Fibroblast of upper back skin (primary cell): ENCODE measurements around the gene NFIA.

Experiments used
- DNase-seq: peaks from one replicate; pipeline ENCODE4 v3.0.0-alpha.2; 2013

NFIA gene

GRCh38 chr1:61474963-61475362 lies 392.6 kb downstream of the NFIA start:
- no peak for DNase-seq

- no peak for DNase-seq
Measured at GRCh38 chr1:61477301-61477700, 394.9 kb downstream of the NFIA start.

- DNase-seq = no peak
Measured at GRCh38 chr1:61480273-61480935, 398.0 kb downstream of the NFIA start.

- no peak for DNase-seq
Measured at GRCh38 chr1:61481315-61481715, 399.0 kb downstream of the NFIA start.

DNA sequence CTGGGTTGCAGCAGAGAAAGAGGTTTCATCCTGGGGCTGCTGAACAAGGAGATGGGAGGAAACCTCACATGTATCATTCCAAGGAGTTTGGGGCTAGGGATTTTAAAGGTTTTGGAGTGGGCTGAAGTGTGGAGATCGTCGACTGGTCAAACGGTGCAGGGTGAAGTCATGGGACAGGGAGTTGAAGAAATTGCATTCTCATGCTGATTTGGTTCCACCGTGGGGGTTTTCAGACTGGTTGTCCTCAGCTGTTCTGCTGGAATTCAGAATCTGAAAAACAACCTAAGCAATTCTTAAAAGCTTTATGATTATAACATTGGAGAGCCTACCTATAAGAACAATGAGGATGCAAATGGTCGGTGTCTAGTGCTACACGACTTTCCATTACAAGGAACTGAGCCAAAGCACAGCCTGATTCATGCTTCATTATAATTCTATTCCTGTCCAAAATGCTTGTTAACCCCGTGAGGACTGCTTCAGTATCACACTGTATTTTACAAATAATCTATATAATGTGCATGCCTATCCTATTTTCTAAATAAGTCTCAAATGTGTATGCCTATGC lies 399.9 kb downstream of the NFIA start:
- DNase-seq = no peak

GRCh38 chr1:61486783-61487536 lies 404.6 kb downstream of the NFIA start:
- no peak for DNase-seq

- no peak for DNase-seq
Measured at GRCh38 chr1:61487801-61488200, 405.4 kb downstream of the NFIA start.

DNA sequence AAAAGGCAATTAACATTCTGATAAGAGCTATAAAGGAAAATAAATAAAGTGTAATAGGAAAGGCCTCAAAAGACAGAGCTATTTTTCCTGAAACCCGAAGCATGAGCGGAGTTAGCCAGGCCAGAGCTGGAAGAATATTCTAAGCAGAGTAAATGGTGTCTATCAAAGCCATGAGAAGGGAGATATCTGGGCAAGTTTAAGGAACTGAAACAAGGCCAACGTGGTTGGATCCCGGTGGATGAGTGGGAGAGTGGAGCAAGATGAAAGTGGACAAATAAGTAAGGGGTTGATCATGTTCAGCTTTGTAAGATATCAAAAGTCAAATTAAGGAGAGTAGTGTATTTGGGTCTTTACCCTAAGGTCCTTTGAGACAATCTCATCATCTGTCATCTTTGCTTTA lies 408.6 kb downstream of the NFIA start:
- no peak for DNase-seq

DNA sequence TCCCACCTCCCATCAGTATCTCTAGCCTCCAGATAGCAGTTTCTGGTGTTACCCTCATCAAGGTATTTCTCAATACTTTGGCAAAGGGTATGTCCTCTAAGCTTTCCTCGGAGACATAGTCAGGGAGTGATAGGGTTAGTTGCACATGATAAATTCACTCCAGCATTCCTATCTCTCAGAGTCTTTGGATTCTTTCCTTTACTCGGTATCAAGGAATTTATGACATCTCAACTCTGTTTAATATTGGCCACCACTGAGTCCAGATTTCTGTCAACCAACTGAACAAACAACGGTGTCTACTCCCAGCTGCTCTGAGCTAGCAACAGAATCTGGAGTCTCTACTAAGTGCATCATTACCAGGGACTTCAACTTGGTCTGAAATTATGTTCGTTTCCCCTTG lies 409.1 kb downstream of the NFIA start:
- DNase-seq = peak; percentile 60

DNA sequence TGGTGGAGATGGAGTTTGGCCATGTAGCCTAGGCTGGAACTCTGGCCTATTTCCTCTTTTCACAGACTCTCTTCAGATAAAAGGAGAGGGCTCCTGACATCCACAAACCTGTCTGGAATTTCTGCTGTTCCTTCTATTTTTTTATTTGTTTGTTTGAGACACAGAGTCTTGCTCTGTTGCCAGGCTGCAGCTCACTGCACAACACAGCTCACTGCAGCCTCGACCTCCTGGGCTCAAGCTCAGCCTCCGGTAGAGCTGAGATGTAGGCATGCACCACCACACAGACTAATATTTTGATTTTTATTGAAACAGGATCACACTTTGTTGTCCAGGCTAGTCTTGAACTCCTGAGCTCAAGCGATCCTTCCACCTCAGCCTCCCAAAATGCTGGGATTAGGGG lies 411.6 kb downstream of the NFIA start:
- DNase-seq = no peak

DNA sequence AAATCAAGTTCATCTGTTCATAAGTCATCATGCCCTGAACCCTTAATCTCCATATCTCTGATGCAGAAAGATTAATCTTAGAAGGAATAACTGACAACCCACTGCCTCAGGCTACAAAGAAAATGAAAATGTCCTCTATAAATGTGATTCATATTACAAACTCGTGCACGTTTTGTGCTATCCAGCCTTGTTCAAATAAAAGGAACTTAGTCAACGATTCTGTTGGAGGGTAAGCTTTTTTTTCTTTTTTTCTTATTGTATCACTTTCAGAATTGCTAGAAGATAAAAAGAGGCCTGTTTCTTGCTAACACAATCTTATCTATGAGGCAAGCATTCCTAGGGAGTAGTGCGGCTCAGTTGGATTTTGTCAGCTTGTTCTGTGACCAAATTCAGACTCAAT lies 414.1 kb downstream of the NFIA start:
- DNase-seq = peak; percentile 41

- DNase-seq = no peak
Measured at GRCh38 chr1:61497013-61497412, 414.7 kb downstream of the NFIA start.

GRCh38 chr1:61498342-61498741 lies 416.0 kb downstream of the NFIA start:
- DNase-seq = no peak

- peak; percentile 13 for DNase-seq
Measured at GRCh38 chr1:61501971-61502916, 419.9 kb downstream of the NFIA start.

DNA sequence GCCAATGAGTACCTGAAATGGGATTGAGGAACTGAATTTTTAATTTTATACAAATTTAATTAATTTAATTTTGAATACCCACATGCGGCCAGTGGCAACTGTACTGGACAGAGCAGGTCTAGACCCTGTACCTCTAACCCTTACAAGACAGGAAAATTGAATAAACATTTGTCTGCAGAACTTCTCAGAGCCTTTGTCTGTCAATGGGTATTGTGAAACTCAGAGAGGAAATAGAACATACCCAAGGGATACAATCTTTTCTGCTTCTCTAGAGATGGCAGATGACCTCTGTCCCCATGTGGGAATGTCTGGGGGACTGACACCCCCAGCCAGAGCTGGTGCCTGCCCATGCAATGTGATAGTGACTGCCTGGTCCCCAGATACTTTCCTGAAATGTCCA lies 421.9 kb downstream of the NFIA start:
- DNase-seq = no peak

DNA sequence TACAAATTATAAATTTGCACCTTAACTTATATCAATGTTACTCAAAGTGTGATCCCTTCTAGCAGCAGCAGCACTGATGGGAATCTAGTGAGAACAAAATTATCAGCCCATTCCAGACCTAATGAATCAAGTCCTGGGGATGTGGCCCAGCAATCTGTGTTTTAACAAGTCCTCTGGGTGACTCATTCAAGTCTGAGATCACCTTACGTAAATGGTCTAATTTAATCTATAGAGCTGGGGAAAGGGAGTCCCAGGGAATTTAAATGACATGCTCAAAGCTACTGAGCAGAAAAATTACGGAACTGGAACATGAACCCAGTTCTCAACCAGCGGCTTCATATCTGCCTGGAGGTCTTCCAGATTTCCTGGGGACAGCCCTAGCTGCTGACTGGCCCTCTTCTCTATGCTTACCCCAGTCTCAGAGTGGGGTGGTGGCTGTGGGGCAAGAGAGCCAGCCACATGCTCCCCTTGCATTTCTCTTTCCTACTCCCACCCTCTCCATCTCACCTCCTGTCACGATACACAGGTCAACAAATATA lies 422.6 kb downstream of the NFIA start:
- DNase-seq = peak; percentile 43

- no peak for DNase-seq
Measured at GRCh38 chr1:61506236-61506635, 423.9 kb downstream of the NFIA start.

DNA sequence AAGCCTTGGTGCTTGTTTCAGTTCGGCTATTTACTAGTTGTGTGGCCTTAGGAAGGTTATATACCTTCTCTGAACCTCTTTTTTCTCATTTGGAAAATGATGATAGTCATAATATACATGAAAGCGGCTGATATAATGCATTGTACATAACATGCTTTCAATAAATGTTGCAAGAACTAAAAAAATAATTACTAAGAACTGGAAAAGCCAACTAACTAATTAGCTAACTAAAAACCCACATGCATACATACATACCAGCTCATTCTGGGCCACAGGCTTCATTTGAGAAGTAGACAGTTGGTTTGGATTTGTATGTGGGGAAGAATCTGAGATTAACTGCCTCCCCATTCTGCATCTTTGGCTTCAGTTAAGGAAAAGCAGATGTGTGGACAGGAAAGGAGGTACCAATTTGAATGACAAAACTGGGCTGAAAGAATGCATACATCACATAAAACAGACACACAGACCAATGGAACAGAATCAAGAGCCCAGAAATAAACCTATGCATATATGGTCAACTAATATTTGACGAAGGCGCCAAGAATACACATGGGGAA lies 424.7 kb downstream of the NFIA start:
- no peak for DNase-seq
